Stimulated activated CD4-positive, alpha-beta T cell treated with anti-CD3 and anti-CD28 coated beads, TNF-alpha, amount 100 ng/mL, for 4 hours (primary cell): ENCODE measurements around the gene SCN2B.

ENCODE experiments used
- DNase-seq, 3 experiments: peaks; one replicate each; pipeline ENCODE4 v3.0.0-alpha.2; 2020; ENCODE audit warnings: low read depth in 3 of 3

Gene SCN2B

GRCh38 chr11:118175031-118175992 lies 1.1 kb downstream of the SCN2B start:
- no peak for DNase-seq

- no peak for DNase-seq
Observed at GRCh38 chr11:118174006-118174567, 2.4 kb downstream of the SCN2B start.

- DNase-seq: no peak
Observed at GRCh38 chr11:118172356-118172755, 4.1 kb downstream of the SCN2B start.

- peak; percentile 45 to 49 (median 46) for DNase-seq
Observed at GRCh38 chr11:118171269-118172062, 5.0 kb downstream of the SCN2B start.

- no peak for DNase-seq
Observed at GRCh38 chr11:118170882-118171268, 5.6 kb downstream of the SCN2B start.

GRCh38 chr11:118170231-118170630 lies 6.2 kb downstream of the SCN2B start:
- no peak for DNase-seq

- DNase-seq: no peak
Observed at GRCh38 chr11:118169300-118170140, 6.9 kb downstream of the SCN2B start.

- DNase-seq: no peak
Observed at GRCh38 chr11:118168751-118169150, 7.7 kb downstream of the SCN2B start.

- DNase-seq: no peak
Observed at GRCh38 chr11:118168316-118168715, 8.1 kb downstream of the SCN2B start.

GRCh38 chr11:118167906-118168305 lies 8.5 kb downstream of the SCN2B start:
- no peak for DNase-seq

GRCh38 chr11:118167253-118167652 lies 9.2 kb downstream of the SCN2B start:
- no peak for DNase-seq

- DNase-seq: no peak
Observed at GRCh38 chr11:118166641-118167040, 9.8 kb downstream of the SCN2B start.

GRCh38 chr11:118164885-118165284 lies 11.6 kb downstream of the SCN2B start:
- DNase-seq: no peak

- DNase-seq: no peak
Observed at GRCh38 chr11:118163494-118163893, 12.9 kb downstream of the SCN2B start.

GRCh38 chr11:118162846-118163245 lies 13.6 kb downstream of the SCN2B start:
- no peak for DNase-seq

GRCh38 chr11:118161786-118162185 lies 14.7 kb downstream of the SCN2B start:
- no peak for DNase-seq

- no peak for DNase-seq
Observed at GRCh38 chr11:118157186-118157895, 19.1 kb downstream of the SCN2B start.

- DNase-seq: no peak
Observed at GRCh38 chr11:118156531-118157185, 19.8 kb downstream of the SCN2B start.

GRCh38 chr11:118155776-118156530 lies 20.5 kb downstream of the SCN2B start:
- no peak for DNase-seq

GRCh38 chr11:118154641-118155040 lies 21.8 kb downstream of the SCN2B start:
- DNase-seq: no peak
